Measurements from ENCODE around the gene SLC25A21.

DNA sequence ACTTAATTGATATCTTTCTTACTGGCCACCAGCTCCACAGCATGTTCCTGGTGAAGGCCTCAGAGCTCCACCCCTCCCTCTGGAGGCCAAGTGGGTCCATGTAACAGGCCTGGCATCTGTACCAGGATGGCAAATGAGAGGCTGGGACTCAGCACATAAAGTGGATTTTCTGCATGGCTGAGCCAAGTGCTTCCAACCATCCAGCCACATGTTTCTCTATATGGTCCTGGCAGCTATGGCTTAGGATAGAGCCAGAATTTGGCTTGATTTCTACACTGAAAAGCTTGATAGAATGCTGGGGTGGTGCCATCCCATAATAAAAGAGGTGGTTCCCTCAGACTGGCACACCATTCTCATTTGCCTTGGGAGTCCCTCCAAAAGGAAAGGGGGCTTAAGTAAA, 416.6 kb downstream of the SLC25A21 start:
- no peak for TF ChIP-seq POLR2A (IDR thresholded peaks at IDR 0.05)
- TF ChIP-seq, protein P1, sequence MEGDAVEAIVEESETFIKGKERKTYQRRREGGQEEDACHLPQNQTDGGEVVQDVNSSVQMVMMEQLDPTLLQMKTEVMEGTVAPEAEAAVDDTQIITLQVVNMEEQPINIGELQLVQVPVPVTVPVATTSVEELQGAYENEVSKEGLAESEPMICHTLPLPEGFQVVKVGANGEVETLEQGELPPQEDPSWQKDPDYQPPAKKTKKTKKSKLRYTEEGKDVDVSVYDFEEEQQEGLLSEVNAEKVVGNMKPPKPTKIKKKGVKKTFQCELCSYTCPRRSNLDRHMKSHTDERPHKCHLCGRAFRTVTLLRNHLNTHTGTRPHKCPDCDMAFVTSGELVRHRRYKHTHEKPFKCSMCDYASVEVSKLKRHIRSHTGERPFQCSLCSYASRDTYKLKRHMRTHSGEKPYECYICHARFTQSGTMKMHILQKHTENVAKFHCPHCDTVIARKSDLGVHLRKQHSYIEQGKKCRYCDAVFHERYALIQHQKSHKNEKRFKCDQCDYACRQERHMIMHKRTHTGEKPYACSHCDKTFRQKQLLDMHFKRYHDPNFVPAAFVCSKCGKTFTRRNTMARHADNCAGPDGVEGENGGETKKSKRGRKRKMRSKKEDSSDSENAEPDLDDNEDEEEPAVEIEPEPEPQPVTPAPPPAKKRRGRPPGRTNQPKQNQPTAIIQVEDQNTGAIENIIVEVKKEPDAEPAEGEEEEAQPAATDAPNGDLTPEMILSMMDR (IDR thresholded peaks at IDR 0.05) = no peak
